LNCaP clone FGC (cell line): ENCODE measurements around the gene TMPRSS6.

Source experiments
- DNase-seq: peaks from one replicate; pipeline ENCODE4 v3.0.0-alpha.2; 2011; ENCODE audit warnings: low read depth
- H3K4me3 ChIP-seq: 2 replicates; pipeline ENCODE4 v1.5.1; 2011; ENCODE audit warnings: mild to moderate bottlenecking, low read depth, low read length, control low read depth
- CTCF ChIP-seq: IDR thresholded peaks from 2 replicates; pipeline ENCODE4 v1.5.1; 2012; ENCODE audit warnings: mild to moderate bottlenecking; ENCODE audit not compliant: control insufficient read depth, insufficient read depth; ENCODE audit errors: extremely low read depth

The TMPRSS6 gene

GRCh38 chr22:37100589-37101127, 8.9 kb downstream of the TMPRSS6 start:
- no peak for TF ChIP-seq CTCF
- DNase-seq, result no peak
- H3K4me3 ChIP-seq, result no peak overlapping the region

- 0 out of 2 replicates have a peak, but pooled peaks have one; percentile 7 for TF ChIP-seq CTCF
- no peak overlapping the region for H3K4me3 ChIP-seq
- DNase-seq, result no peak
These were observed 10.4 kb downstream of the TMPRSS6 start for GRCh38 chr22:37098976-37099591.

GRCh38 chr22:37097346-37097745, 12.2 kb downstream of the TMPRSS6 start:
- no peak overlapping the region for H3K4me3 ChIP-seq
- no peak for DNase-seq
- no peak for TF ChIP-seq CTCF

GRCh38 chr22:37095113-37095512, 14.4 kb downstream of the TMPRSS6 start:
- TF ChIP-seq CTCF, result no peak
- no peak for DNase-seq
- H3K4me3 ChIP-seq, result no peak overlapping the region

GRCh38 chr22:37094239-37094638, 15.3 kb downstream of the TMPRSS6 start:
- no peak overlapping the region for H3K4me3 ChIP-seq
- DNase-seq, result no peak
- no peak for TF ChIP-seq CTCF

GRCh38 chr22:37092997-37093396, 16.5 kb downstream of the TMPRSS6 start:
- no peak for TF ChIP-seq CTCF
- H3K4me3 ChIP-seq, result no peak overlapping the region
- DNase-seq, result no peak

- no peak for TF ChIP-seq CTCF
- DNase-seq, result no peak
- no peak overlapping the region for H3K4me3 ChIP-seq
These were observed 17.5 kb downstream of the TMPRSS6 start for GRCh38 chr22:37091994-37092393.
